Measurements from ENCODE around the gene P3H2. TPM values are rescaled to one million over a fixed set of nuclear protein-coding genes. Genes with fewer than 3 reads are reported as not detected.

The P3H2 gene
- total and polyA plus RNA-seq, 9 of the 15 experiments (the other 6 are each of a cell fraction or from before 2014, with no cell fraction given): 0.04 to 0.26 (median 0.22) TPM; not detected in 6

DNA sequence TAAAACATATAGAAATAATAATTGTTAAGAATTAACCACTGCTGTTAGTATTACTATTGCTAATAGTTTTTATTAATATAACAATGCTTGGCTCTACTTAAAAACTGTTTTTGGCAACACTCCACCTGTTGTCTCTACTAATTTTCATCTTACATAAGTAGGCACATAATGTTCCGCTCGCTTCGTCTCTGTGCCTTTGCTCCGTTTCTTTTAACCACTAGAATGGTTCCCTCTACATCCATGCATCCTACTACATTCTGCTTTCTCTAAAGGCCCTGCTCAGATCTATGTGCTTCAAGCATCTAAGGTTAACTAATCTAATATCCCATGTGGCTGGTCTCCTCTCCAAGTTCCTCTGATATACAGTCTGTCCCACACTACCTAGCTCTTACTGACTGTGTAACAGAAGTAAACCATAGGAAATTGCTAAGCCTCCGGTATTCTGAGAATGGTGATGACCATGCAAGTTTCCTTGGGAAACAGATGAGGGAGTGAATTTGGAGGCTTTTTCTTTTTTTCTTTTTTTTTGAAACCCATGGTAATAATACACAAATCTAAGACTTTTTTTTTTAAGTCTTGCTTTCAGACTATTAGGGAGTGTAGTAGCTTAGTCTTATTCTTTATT is 138.3 kb downstream of the P3H2 start (continued):
- no peak for TF ChIP-seq ZNF76 (CRISPR knock-in tag; IDR thresholded peaks at IDR 0.05; ENCODE audit: borderline replicate concordance)
- TF ChIP-seq SUPT5H (IDR thresholded peaks at IDR 0.05): no peak
- TF ChIP-seq ZZZ3 (IDR thresholded peaks at IDR 0.05): no peak
- no peak for TF ChIP-seq ZFP1 (CRISPR knock-in tag; IDR thresholded peaks at IDR 0.05)
- TF ChIP-seq RREB1 (CRISPR knock-in tag; IDR thresholded peaks at IDR 0.05): no peak
- TF ChIP-seq KHSRP (IDR thresholded peaks at IDR 0.05): no peak
- TF ChIP-seq, protein P1, sequence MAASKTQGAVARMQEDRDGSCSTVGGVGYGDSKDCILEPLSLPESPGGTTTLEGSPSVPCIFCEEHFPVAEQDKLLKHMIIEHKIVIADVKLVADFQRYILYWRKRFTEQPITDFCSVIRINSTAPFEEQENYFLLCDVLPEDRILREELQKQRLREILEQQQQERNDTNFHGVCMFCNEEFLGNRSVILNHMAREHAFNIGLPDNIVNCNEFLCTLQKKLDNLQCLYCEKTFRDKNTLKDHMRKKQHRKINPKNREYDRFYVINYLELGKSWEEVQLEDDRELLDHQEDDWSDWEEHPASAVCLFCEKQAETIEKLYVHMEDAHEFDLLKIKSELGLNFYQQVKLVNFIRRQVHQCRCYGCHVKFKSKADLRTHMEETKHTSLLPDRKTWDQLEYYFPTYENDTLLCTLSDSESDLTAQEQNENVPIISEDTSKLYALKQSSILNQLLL (CRISPR knock-in tag; IDR thresholded peaks at IDR 0.05; ENCODE audit: borderline replicate concordance): no peak
- TF ChIP-seq COPS2 (conservative IDR thresholded peaks at IDR 0.05): no peak
- TF ChIP-seq ZNF197 (CRISPR knock-in tag; IDR thresholded peaks at IDR 0.05; ENCODE audit: low read depth): no peak
- no peak for TF ChIP-seq ATF1 (CRISPR knock-in tag; IDR thresholded peaks at IDR 0.05)
- TF ChIP-seq ATF1 (tag; IDR thresholded peaks at IDR 0.05): no peak
- TF ChIP-seq GABPB2 (CRISPR knock-in tag; conservative IDR thresholded peaks at IDR 0.05): no peak
- TF ChIP-seq, protein P2, sequence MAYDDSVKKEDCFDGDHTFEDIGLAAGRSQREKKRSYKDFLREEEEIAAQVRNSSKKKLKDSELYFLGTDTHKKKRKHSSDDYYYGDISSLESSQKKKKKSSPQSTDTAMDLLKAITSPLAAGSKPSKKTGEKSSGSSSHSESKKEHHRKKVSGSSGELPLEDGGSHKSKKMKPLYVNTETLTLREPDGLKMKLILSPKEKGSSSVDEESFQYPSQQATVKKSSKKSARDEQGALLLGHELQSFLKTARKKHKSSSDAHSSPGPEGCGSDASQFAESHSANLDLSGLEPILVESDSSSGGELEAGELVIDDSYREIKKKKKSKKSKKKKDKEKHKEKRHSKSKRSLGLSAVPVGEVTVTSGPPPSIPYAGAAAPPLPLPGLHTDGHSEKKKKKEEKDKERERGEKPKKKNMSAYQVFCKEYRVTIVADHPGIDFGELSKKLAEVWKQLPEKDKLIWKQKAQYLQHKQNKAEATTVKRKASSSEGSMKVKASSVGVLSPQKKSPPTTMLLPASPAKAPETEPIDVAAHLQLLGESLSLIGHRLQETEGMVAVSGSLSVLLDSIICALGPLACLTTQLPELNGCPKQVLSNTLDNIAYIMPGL (CRISPR knock-in tag; IDR thresholded peaks at IDR 0.05): no peak
- no peak for TF ChIP-seq ZKSCAN8 (CRISPR knock-in tag; IDR thresholded peaks at IDR 0.05)
- TF ChIP-seq MEIS2 (IDR thresholded peaks at IDR 0.05; ENCODE audit: partially characterized antibody): no peak
